Epidermal melanocyte (primary cell): ENCODE data around the gene KCNJ9.
"Not testable (repeated sequence)": the region's sequence is repeated elsewhere in the genome, so short reads cannot be mapped to it uniquely, and the experiment has no call there.

Source experiments
- DNase-seq: peaks from one replicate; pipeline ENCODE4 v3.0.0; 2011; ENCODE audit warnings: low spot score; ENCODE audit not compliant: insufficient read length

Gene KCNJ9

GRCh38 chr1:160125746-160126145 lies 44.4 kb downstream of the KCNJ9 start:
- DNase-seq: no peak

- not testable (repeated sequence) for DNase-seq
Observed at GRCh38 chr1:160126342-160126741, 45.0 kb downstream of the KCNJ9 start.

GRCh38 chr1:160127381-160127780 lies 46.0 kb downstream of the KCNJ9 start:
- DNase-seq: no peak

- DNase-seq: no peak
Observed at GRCh38 chr1:160127865-160128523, 46.7 kb downstream of the KCNJ9 start.

GRCh38 chr1:160128636-160129035 lies 47.3 kb downstream of the KCNJ9 start:
- no peak for DNase-seq

- DNase-seq: no peak
Observed at GRCh38 chr1:160129046-160129445, 47.7 kb downstream of the KCNJ9 start.

- no peak for DNase-seq
Observed at GRCh38 chr1:160129558-160129957, 48.2 kb downstream of the KCNJ9 start.

- no peak for DNase-seq
Observed at GRCh38 chr1:160129966-160130365, 48.6 kb downstream of the KCNJ9 start.

GRCh38 chr1:160130486-160130885 lies 49.1 kb downstream of the KCNJ9 start:
- DNase-seq: no peak

GRCh38 chr1:160130939-160131338 lies 49.6 kb downstream of the KCNJ9 start:
- DNase-seq: no peak

GRCh38 chr1:160131803-160132565 lies 50.6 kb downstream of the KCNJ9 start:
- DNase-seq: no peak

- DNase-seq: no peak
Observed at GRCh38 chr1:160133990-160134770, 52.8 kb downstream of the KCNJ9 start.

- no peak for DNase-seq
Observed at GRCh38 chr1:160134791-160135572, 53.6 kb downstream of the KCNJ9 start.

- no peak for DNase-seq
Observed at GRCh38 chr1:160136121-160136925, 55.0 kb downstream of the KCNJ9 start.

GRCh38 chr1:160136926-160137200 lies 55.5 kb downstream of the KCNJ9 start:
- DNase-seq: no peak

- no peak for DNase-seq
Observed at GRCh38 chr1:160137216-160137862, 56.0 kb downstream of the KCNJ9 start.

- no peak for DNase-seq
Observed at GRCh38 chr1:160139840-160140239, 58.5 kb downstream of the KCNJ9 start.
